Mesendoderm (in vitro differentiated cells): Measurements from ENCODE around the gene CACNA2D4.

Source experiments
- DNase-seq: peaks from one replicate; pipeline ENCODE4 v3.0.0; 2013
- H2AK5ac ChIP-seq: 2 replicates; pipeline ENCODE4 v1.6.1; 2013; ENCODE audit warnings: low read length, inconsistent platforms
- H2BK120ac ChIP-seq: 2 replicates; pipeline ENCODE4 v1.6.1; 2013; ENCODE audit warnings: low read depth, mild to moderate bottlenecking, low read length, moderate library complexity, mixed read lengths
- H2BK15ac ChIP-seq: replicated peaks from 2 replicates; pipeline ENCODE4 v1.6.1; 2013; ENCODE audit warnings: low read depth, mild to moderate bottlenecking, moderate library complexity
- H2BK5ac ChIP-seq: 2 replicates; pipeline ENCODE4 v1.6.1; 2013; ENCODE audit warnings: low read length, inconsistent platforms
- H3K18ac ChIP-seq: 2 replicates; pipeline ENCODE4 v1.6.1; 2013; ENCODE audit warnings: mild to moderate bottlenecking, low read length, mixed read lengths
- H3K23ac ChIP-seq: one replicate; pipeline ENCODE4 v1.6.1; 2013; ENCODE audit warnings: low read length
- H3K27ac ChIP-seq: 2 replicates; pipeline ENCODE4 v1.5.1; 2013; ENCODE audit warnings: low read depth, mild to moderate bottlenecking, inconsistent platforms, low read length, moderate library complexity
- H3K27me3 ChIP-seq: 2 replicates; pipeline ENCODE4 v1.6.1; 2013; ENCODE audit warnings: low read length, control low read depth, mild to moderate bottlenecking, inconsistent platforms; ENCODE audit not compliant: insufficient read depth, poor library complexity
- H3K36me3 ChIP-seq: 2 replicates; pipeline ENCODE4 v1.6.1; 2013; ENCODE audit warnings: low read length, inconsistent platforms; ENCODE audit not compliant: control insufficient read depth, insufficient read depth
- H3K4ac ChIP-seq: one replicate; pipeline ENCODE4 v1.6.1; 2013; ENCODE audit warnings: low read depth, mild to moderate bottlenecking, low read length, moderate library complexity
- H3K4me1 ChIP-seq: 2 replicates; pipeline ENCODE4 v1.6.1; 2013; ENCODE audit warnings: low read depth, low read length, inconsistent platforms; ENCODE audit not compliant: control insufficient read depth
- H3K4me2 ChIP-seq: 2 replicates; pipeline ENCODE4 v1.6.1; 2013; ENCODE audit warnings: low read length
- H3K4me3 ChIP-seq: 2 replicates; pipeline ENCODE4 v1.5.1; 2013; ENCODE audit warnings: mild to moderate bottlenecking, low read length
- H3K56ac ChIP-seq: one replicate; pipeline ENCODE4 v1.6.1; 2013; ENCODE audit warnings: low read length
- H3K79me1 ChIP-seq: 2 replicates; pipeline ENCODE4 v1.6.1; 2013; ENCODE audit warnings: low read length, inconsistent platforms
- H3K79me2 ChIP-seq: 2 replicates; pipeline ENCODE4 v1.6.1; 2013; ENCODE audit warnings: mild to moderate bottlenecking, low read length; ENCODE audit not compliant: control insufficient read depth, insufficient read depth
- H3K9ac ChIP-seq: 2 replicates; pipeline ENCODE4 v1.6.1; 2013; ENCODE audit warnings: low read length, inconsistent platforms
- H4K5ac ChIP-seq: one replicate; pipeline ENCODE4 v1.6.1; 2013; ENCODE audit warnings: low read length
- H4K8ac ChIP-seq: one replicate; pipeline ENCODE4 v1.6.1; 2013; ENCODE audit warnings: low read depth, mild to moderate bottlenecking, control low read depth, low read length, moderate library complexity
- WGBS: extraction: QIAGEN DNeasy Blood & Tissue Kit; methylation state at CpG from one replicate; pipeline ENCODE4 v1.1.7; 2013; ENCODE audit warnings: low lambda C conversion rate, missing lambda C conversion rate; ENCODE audit not compliant: insufficient coverage; ENCODE audit errors: extremely low coverage; 5-methylcytosine and 5-hydroxymethylcytosine counted together

Gene CACNA2D4

GRCh38 chr12:1927051-1927680, 8.7 kb upstream of the CACNA2D4 start:
- H3K36me3 ChIP-seq: no peaks in the 10 kb centered on the region
- H3K4me2 ChIP-seq: no peak overlapping the region
- H4K5ac ChIP-seq: no peak overlapping the region
- no peak overlapping the region for H3K23ac ChIP-seq
- no peak overlapping the region for H3K18ac ChIP-seq
- no peaks in the 10 kb centered on the region for H3K27me3 ChIP-seq
- no peak overlapping the region for H3K56ac ChIP-seq
- H4K8ac ChIP-seq: no peak overlapping the region
- no peak overlapping the region for H2BK120ac ChIP-seq
- H3K4me1 ChIP-seq: no peaks in the 10 kb centered on the region
- H3K27ac ChIP-seq: no peak overlapping the region
- no peak overlapping the region for H2BK15ac ChIP-seq
- no peak overlapping the region for H2BK5ac ChIP-seq
- no peaks in the 10 kb centered on the region for H3K79me2 ChIP-seq
- no peak overlapping the region for H3K4ac ChIP-seq
- H2AK5ac ChIP-seq: no peak overlapping the region
- H3K9ac ChIP-seq: no peak overlapping the region
- no peaks in the 10 kb centered on the region for H3K79me1 ChIP-seq
- WGBS: no CpG with 5 or more reads among the region's 11 CpGs
- H3K4me3 ChIP-seq: no peak overlapping the region
- DNase-seq: no peak

- no peak overlapping the region for H2AK5ac ChIP-seq
- H3K56ac ChIP-seq: no peak overlapping the region
- no peaks in the 10 kb centered on the region for H3K79me1 ChIP-seq
- no peaks in the 10 kb centered on the region for H3K27me3 ChIP-seq
- H3K4ac ChIP-seq: no peak overlapping the region
- no peak overlapping the region for H3K4me2 ChIP-seq
- H4K8ac ChIP-seq: no peak overlapping the region
- no peak overlapping the region for H3K9ac ChIP-seq
- no peak overlapping the region for H3K27ac ChIP-seq
- no peak overlapping the region for H3K23ac ChIP-seq
- no peaks in the 10 kb centered on the region for H3K4me1 ChIP-seq
- no peak overlapping the region for H4K5ac ChIP-seq
- no peak overlapping the region for H3K18ac ChIP-seq
- no peak overlapping the region for H2BK5ac ChIP-seq
- H3K36me3 ChIP-seq: no peaks in the 10 kb centered on the region
- no CpG with 5 or more reads among the region's 7 CpGs for WGBS
- no peak overlapping the region for H2BK120ac ChIP-seq
- H3K79me2 ChIP-seq: no peaks in the 10 kb centered on the region
- no peak for DNase-seq
- H3K4me3 ChIP-seq: no peak overlapping the region
- no peak overlapping the region for H2BK15ac ChIP-seq
These were observed 7.8 kb upstream of the CACNA2D4 start for GRCh38 chr12:1926251-1926657.

- H3K23ac ChIP-seq: no peak overlapping the region
- no peak overlapping the region for H3K4me2 ChIP-seq
- H3K4me1 ChIP-seq: no peaks in the 10 kb centered on the region
- DNase-seq: no peak
- no peaks in the 10 kb centered on the region for H3K36me3 ChIP-seq
- H3K18ac ChIP-seq: no peak overlapping the region
- no peak overlapping the region for H2AK5ac ChIP-seq
- H3K9ac ChIP-seq: no peak overlapping the region
- no peak overlapping the region for H4K5ac ChIP-seq
- H3K27me3 ChIP-seq: no peaks in the 10 kb centered on the region
- H2BK120ac ChIP-seq: no peak overlapping the region
- WGBS: no CpG with 5 or more reads among the region's 3 CpGs
- H2BK15ac ChIP-seq: no peak overlapping the region
- H3K4ac ChIP-seq: no peak overlapping the region
- no peak overlapping the region for H3K56ac ChIP-seq
- H3K4me3 ChIP-seq: no peak overlapping the region
- H2BK5ac ChIP-seq: no peak overlapping the region
- no peaks in the 10 kb centered on the region for H3K79me2 ChIP-seq
- H3K79me1 ChIP-seq: no peaks in the 10 kb centered on the region
- no peak overlapping the region for H4K8ac ChIP-seq
- no peak overlapping the region for H3K27ac ChIP-seq
These were observed 7.2 kb upstream of the CACNA2D4 start for GRCh38 chr12:1925684-1926006.

GRCh38 chr12:1924996-1925683, 6.7 kb upstream of the CACNA2D4 start:
- Histone ChIP-seq H3K18ac (no peak overlapping the region), H3K36me3 (no peaks in the 10 kb centered on the region), H3K79me2 (no peaks in the 10 kb centered on the region), H3K27me3 (no peaks in the 10 kb centered on the region), H3K56ac (no peak overlapping the region), H3K27ac (no peak overlapping the region), H2BK120ac (no peak overlapping the region), H2BK15ac (no peak overlapping the region), H3K9ac (no peak overlapping the region), H2AK5ac (no peak overlapping the region), H4K8ac (no peak overlapping the region), H3K23ac (no peak overlapping the region), H4K5ac (no peak overlapping the region), H3K4me3 (no peak overlapping the region), H3K4me2 (no peak overlapping the region), H3K4me1 (no peaks in the 10 kb centered on the region), H2BK5ac (no peak overlapping the region), H3K4ac (no peak overlapping the region), H3K79me1 (no peaks in the 10 kb centered on the region)
- no CpG with 5 or more reads among the region's 7 CpGs for WGBS
- no peak for DNase-seq

GRCh38 chr12:1922985-1923384, 4.5 kb upstream of the CACNA2D4 start:
- Histone ChIP-seq H3K4ac (no peak overlapping the region), H3K36me3 (no peaks in the 10 kb centered on the region), H4K8ac (no peak overlapping the region), H3K79me2 (no peaks in the 10 kb centered on the region), H3K56ac (no peak overlapping the region), H2AK5ac (no peak overlapping the region), H3K79me1 (no peaks in the 10 kb centered on the region), H3K9ac (no peak overlapping the region), H3K23ac (no peak overlapping the region), H3K4me3 (no peak overlapping the region), H2BK120ac (no peak overlapping the region), H3K18ac (no peak overlapping the region), H4K5ac (no peak overlapping the region), H3K4me1 (no peaks in the 10 kb centered on the region), H3K4me2 (no peak overlapping the region), H2BK15ac (no peak overlapping the region), H2BK5ac (no peak overlapping the region), H3K27ac (no peak overlapping the region), H3K27me3 (no peaks in the 10 kb centered on the region)
- no CpG with 5 or more reads among the region's 12 CpGs for WGBS
- DNase-seq: no peak
